Measurements from ENCODE around the gene SLC29A1. TPM values are rescaled to one million over a fixed set of nuclear protein-coding genes. Genes with fewer than 3 reads are reported as not detected.

The SLC29A1 gene
- total and polyA plus RNA-seq, 9 of the 15 experiments (the other 6 are each of a cell fraction or from before 2014, with no cell fraction given): 18.9 to 170 (median 57.7) TPM

- TF ChIP-seq ATF3 (IDR thresholded peaks at IDR 0.05) (no peak), ATF3 (CRISPR knock-in tag; conservative IDR thresholded peaks at IDR 0.05) (no peak), GABPA (tag; conservative IDR thresholded peaks at IDR 0.05; ENCODE audit: low read depth) (no peak), ZNF407 (IDR thresholded peaks at IDR 0.05; ENCODE audit: low read depth) (no peak)
- TF ChIP-seq, protein P1, sequence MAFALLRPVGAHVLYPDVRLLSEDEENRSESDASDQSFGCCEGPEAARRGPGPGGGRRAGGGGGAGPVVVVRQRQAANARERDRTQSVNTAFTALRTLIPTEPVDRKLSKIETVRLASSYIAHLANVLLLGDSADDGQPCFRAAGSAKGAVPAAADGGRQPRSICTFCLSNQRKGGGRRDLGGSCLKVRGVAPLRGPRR (CRISPR knock-in tag; IDR thresholded peaks at IDR 0.05): no peak
These were observed 42.5 kb upstream of the SLC29A1 start (continued) for GRCh38 chr6:44180886-44181285.
